DND-41 (cell line): ENCODE data around the gene PRRC2A.

Experiments used
- EZH2 ChIP-seq: IDR thresholded peaks from 3 replicates; pipeline ENCODE4 v1.6.1; 2012; ENCODE audit warnings: borderline replicate concordance, low read depth, mild to moderate bottlenecking, moderate library complexity, low read length, inconsistent platforms; ENCODE audit not compliant: severe bottlenecking
- TF ChIP-seq, protein P1 (sequence below): IDR thresholded peaks from 2 replicates; pipeline ENCODE4 v1.5.1; 2012; ENCODE audit warnings: borderline replicate concordance, low read length, moderate library complexity, mild to moderate bottlenecking; ENCODE audit not compliant: poor library complexity, severe bottlenecking; ENCODE audit errors: extremely low read depth

DNA sequence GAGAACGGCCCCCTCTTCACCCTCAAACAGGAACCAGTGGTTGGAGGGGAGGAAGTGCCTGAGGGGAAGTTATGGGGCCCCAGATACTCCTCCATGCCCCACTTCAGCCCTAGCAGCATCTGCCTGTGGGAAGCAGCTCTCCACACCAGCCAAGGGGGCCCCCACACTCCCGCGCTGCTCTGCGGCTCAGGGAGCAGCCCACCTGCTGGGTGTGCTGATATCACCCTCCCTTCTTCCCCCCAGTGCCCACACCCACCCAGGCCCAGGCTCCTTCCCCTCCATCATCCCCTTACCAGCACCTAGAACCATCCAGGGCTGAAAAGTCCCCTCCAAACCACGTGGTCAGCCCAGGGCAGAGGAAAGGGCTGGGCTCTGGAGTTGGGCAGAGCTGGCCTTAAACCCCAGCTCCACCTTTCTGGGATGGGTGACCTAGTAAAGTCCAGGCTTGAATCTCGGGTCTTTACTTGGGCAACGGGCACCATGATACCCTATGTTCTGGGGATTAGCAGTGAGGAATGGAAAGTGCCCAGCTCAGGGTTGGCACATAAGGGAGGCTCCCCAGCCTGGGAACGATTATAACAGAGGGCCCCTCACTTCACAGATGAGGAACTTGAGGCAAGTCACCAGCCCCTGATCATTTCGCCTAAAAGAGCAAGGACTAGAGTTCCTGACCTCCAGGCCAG lies 33.8 kb upstream of the PRRC2A start:
- TF ChIP-seq, protein P1, sequence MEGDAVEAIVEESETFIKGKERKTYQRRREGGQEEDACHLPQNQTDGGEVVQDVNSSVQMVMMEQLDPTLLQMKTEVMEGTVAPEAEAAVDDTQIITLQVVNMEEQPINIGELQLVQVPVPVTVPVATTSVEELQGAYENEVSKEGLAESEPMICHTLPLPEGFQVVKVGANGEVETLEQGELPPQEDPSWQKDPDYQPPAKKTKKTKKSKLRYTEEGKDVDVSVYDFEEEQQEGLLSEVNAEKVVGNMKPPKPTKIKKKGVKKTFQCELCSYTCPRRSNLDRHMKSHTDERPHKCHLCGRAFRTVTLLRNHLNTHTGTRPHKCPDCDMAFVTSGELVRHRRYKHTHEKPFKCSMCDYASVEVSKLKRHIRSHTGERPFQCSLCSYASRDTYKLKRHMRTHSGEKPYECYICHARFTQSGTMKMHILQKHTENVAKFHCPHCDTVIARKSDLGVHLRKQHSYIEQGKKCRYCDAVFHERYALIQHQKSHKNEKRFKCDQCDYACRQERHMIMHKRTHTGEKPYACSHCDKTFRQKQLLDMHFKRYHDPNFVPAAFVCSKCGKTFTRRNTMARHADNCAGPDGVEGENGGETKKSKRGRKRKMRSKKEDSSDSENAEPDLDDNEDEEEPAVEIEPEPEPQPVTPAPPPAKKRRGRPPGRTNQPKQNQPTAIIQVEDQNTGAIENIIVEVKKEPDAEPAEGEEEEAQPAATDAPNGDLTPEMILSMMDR, result no peak
- TF ChIP-seq EZH2, result no peak
